ENCODE measurements around the gene SDC1. TPM values are rescaled to one million over a fixed set of nuclear protein-coding genes. Genes with fewer than 3 reads are reported as not detected.

SDC1 gene
- total and polyA plus RNA-seq, 2 donors from 2014 or later = 206 to 266 TPM

DNA sequence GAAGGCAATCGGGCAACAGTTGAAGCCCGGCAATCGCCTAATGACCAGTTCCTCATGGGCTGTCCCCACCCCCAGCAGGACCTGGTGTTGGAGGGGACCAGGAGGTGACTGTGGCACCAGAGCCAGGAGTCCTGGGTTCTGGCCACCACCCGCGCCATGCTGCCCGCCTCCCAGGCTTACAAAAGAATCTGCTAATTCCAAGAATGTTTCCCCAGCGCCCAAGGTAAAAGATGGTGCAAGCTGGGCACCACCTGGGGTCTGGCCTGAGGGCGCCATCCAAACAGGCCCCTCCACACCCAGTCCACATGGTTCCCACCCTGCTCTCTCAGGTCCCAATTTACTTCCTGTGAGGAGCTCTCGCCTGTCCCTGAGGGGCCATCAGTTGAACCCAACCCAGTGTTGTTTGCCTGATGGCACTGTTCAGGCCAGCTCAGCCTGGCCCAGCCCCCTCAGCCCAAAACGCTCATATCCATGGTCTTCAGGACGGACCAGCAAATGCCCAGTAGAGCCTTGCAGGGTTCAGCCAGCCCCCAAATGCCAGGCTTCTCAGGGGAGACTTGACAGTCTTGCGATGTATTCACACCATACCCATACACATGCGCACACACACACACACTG is 5.1 kb downstream of the SDC1 start:
- peaks cover 0 to 2% (median under 1%) of the 10 kb centered on the region in 3 donors for H3K36me3 ChIP-seq (ENCODE audit: control insufficient read depth in 2 of 3, insufficient read depth in 3 of 3, low read length in 3 of 3)
- peak in 2 of 5 donors; percentile 32 to 52 for DNase-seq

DNA sequence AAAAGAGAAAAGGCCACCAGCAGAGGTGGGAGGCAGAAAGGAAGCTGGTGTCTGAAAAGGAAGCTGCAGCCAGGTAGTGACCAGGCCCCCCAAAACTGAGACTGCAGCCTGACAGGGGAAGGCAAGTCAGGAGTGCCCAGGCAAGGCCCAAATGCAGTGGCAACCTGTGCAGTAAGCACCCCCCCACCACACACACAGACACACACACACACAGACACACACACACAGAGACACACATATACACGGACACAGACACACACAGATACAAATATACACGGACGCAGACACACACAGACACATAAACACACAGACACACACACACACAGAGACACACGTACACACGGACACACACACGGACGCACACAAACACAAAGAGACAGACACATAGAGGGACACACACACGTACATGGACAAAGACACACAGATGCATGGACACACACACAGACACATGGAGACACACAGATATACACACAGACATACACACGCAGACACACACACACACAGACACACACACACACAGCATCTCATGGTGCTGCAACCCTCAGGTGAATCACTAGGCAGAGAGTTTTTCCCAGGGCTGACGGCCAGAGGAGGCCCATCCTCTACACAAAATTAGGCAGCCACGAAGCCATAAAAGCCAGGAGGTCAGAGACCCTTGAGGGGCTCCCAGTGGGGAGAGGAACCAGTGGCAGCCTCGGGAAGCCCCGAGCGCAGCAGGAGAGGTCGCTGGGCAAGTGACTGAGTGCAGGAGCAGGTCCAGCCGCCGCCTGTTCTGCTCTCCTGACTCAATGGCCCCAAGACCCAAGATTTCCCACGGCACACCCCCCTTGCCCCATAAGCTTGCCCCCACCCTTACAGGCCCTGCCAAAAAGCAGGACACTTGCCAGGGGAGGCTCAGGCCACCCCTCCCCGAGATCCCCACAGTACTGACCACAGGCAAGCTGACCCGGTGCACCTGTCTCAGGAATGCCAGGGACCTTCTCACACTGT is 6.3 kb downstream of the SDC1 start:
- no peak for FAIRE-seq
- H3K4me3 ChIP-seq (ENCODE audit: low read length in 3 of 3) = peak overlapping the region; percentile 6 to 12 (median 10)
- no peaks in the 10 kb centered on the region for H3K9me3 ChIP-seq (ENCODE audit: control insufficient read depth in 2 of 3, insufficient read depth in 1 of 3, low read length in 3 of 3)
- TF ChIP-seq, protein P1, sequence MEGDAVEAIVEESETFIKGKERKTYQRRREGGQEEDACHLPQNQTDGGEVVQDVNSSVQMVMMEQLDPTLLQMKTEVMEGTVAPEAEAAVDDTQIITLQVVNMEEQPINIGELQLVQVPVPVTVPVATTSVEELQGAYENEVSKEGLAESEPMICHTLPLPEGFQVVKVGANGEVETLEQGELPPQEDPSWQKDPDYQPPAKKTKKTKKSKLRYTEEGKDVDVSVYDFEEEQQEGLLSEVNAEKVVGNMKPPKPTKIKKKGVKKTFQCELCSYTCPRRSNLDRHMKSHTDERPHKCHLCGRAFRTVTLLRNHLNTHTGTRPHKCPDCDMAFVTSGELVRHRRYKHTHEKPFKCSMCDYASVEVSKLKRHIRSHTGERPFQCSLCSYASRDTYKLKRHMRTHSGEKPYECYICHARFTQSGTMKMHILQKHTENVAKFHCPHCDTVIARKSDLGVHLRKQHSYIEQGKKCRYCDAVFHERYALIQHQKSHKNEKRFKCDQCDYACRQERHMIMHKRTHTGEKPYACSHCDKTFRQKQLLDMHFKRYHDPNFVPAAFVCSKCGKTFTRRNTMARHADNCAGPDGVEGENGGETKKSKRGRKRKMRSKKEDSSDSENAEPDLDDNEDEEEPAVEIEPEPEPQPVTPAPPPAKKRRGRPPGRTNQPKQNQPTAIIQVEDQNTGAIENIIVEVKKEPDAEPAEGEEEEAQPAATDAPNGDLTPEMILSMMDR (IDR thresholded peaks at IDR 0.05; ENCODE audit: borderline replicate concordance, extremely low read depth, insufficient read depth) = no peak
- H3K9ac ChIP-seq (ENCODE audit: low read length in 3 of 3) = no peak overlapping the region
- peak in 1 of 5 donors; percentile 48 for DNase-seq
- no peaks in the 10 kb centered on the region for H3K27me3 ChIP-seq (ENCODE audit: control insufficient read depth, insufficient read depth, low read length)
- intact Hi-C loops (cut with DNase I) = no loop called here
- peaks cover 0 to 58% (median 28%) of the 10 kb centered on the region in 3 donors for H3K4me1 ChIP-seq (ENCODE audit: control insufficient read depth in 2 of 3, insufficient read depth in 2 of 3, low read depth in 1 of 3, low read length in 3 of 3)
- peaks cover 0 to 6% (median 2%) of the 10 kb centered on the region in 3 donors for H3K36me3 ChIP-seq (ENCODE audit: control insufficient read depth in 2 of 3, insufficient read depth in 3 of 3, low read length in 3 of 3)
- no peak overlapping the region for H3K27ac ChIP-seq (ENCODE audit: low read depth in 2 of 2, low read length in 2 of 2)

More for the DNA sequence above, 5.1 kb downstream of the SDC1 start:
- FAIRE-seq = no peak
- Histone ChIP-seq H3K27ac (ENCODE audit: low read depth in 2 of 2, low read length in 2 of 2) (no peak overlapping the region), H3K27me3 (ENCODE audit: control insufficient read depth, insufficient read depth, low read length) (no peaks in the 10 kb centered on the region), H3K4me1 (ENCODE audit: control insufficient read depth in 2 of 3, insufficient read depth in 2 of 3, low read depth in 1 of 3, low read length in 3 of 3) (peaks cover 0 to 46% (median 23%) of the 10 kb centered on the region in 3 donors), H3K4me3 (ENCODE audit: low read length in 3 of 3) (no peak overlapping the region), H3K9ac (ENCODE audit: low read length in 3 of 3) (no peak overlapping the region), H3K9me3 (ENCODE audit: control insufficient read depth in 2 of 3, insufficient read depth in 1 of 3, low read length in 3 of 3) (no peaks in the 10 kb centered on the region)
- intact Hi-C loops (cut with DNase I) = no loop called here
- TF ChIP-seq, protein P1 (IDR thresholded peaks at IDR 0.05; ENCODE audit: borderline replicate concordance, extremely low read depth, insufficient read depth) = no peak

DNA sequence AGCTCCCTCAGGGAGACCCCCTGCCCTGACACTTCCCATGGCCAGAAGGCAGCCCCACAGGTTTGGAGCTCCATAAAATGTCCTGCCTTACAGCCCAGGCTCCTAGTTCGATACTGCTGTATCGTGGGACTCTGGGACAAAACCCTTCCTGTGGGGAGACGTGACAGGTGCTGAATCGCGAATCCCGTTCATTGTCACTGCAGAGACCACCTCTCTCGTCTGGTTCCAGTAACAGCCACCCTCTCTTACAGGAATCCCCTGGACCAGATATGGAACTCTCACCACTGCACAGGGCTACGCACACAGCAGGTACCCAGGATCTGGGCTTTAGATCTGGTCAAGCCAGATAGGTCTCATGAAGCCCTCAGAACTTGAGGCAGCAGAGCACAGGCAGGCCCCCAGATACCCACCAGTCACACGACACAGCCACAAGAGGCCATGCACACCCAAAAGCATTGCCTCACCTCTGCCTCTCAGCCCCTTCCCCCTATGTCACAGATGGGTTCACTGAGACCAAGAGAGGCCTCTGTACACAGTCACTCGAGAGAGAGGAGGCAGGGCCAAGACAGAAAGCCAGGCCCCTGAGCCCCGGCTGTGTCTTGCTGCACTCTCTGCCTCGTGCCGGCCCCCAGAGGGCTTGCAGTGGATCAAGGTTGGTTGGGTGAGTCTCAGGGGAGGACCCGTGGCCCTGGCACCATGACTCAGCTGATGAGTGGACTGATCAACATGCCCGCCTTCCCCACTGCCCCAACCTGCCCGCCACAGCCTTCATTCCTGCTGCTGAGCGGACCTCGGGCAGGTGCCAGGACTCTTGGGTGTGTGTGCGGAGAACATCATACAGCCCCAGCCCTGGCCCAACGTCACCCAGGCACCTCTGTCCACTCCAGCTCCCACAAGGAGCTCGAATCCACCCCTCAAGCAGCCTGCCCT is 7.6 kb downstream of the SDC1 start:
- TF ChIP-seq, protein P1 (IDR thresholded peaks at IDR 0.05; ENCODE audit: borderline replicate concordance, extremely low read depth, insufficient read depth) = no peak
- peak in 1 of 5 donors; percentile 81 for DNase-seq
- no peak overlapping the region for H3K4me3 ChIP-seq (ENCODE audit: low read length in 3 of 3)
- H3K36me3 ChIP-seq (ENCODE audit: control insufficient read depth in 2 of 3, insufficient read depth in 3 of 3, low read length in 3 of 3) = peaks cover 0 to 6% (median 2%) of the 10 kb centered on the region in 3 donors
- H3K27me3 ChIP-seq (ENCODE audit: control insufficient read depth, insufficient read depth, low read length) = no peaks in the 10 kb centered on the region
- intact Hi-C loops (cut with DNase I) = no loop called here
- no peaks in the 10 kb centered on the region for H3K9me3 ChIP-seq (ENCODE audit: control insufficient read depth in 2 of 3, insufficient read depth in 1 of 3, low read length in 3 of 3)
- no peak for FAIRE-seq
- peak overlapping the region; percentile 10 to 34 for H3K27ac ChIP-seq (ENCODE audit: low read depth in 2 of 2, low read length in 2 of 2)
- peak overlapping the region in 1 of 3 donors; percentile 38 for H3K9ac ChIP-seq (ENCODE audit: low read length in 3 of 3)
- peaks cover 3 to 66% (median 42%) of the 10 kb centered on the region in 3 donors for H3K4me1 ChIP-seq (ENCODE audit: control insufficient read depth in 2 of 3, insufficient read depth in 2 of 3, low read depth in 1 of 3, low read length in 3 of 3)

Measured in kidney (tissue), 14 donors.